ENCODE measurements around the gene RFNG. TPM values are rescaled to one million over a fixed set of nuclear protein-coding genes. Genes with fewer than 3 reads are reported as not detected.

RFNG gene
- total and polyA plus RNA-seq, 2 of the 13 experiments (the other 11 are each of a cell fraction or from before 2014, with no cell fraction given): 61.4 to 64.0 TPM

DNA sequence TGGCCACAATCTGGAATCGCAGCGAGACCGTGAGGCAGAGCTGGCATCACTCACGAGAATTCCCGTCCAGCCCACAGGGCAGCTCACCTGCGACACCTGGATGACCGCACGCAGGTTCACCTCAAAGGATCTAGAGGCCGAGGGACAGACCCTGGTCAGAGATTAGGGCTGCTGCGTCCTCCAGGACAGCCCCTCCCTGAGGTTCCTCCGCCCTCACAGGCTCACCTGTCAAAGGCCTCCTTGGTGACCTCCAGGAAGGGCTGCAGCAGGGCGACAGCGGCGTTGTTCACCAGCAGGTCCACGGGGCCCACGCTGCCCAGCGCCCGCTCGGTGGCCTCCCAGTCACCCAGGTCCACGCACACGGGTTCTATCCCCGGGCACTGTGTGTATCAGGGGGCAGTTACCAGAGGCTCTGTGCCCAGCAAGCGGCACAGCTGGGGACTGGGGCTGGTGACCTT, 14.9 kb downstream of the RFNG start (continued):
- TF ChIP-seq CBX5 (CRISPR knock-in tag; IDR thresholded peaks at IDR 0.05; ENCODE audit: borderline replicate concordance): 0 out of 2 replicates have a peak, but pooled peaks have one; percentile 46
- TF ChIP-seq MED8 (CRISPR knock-in tag; IDR thresholded peaks at IDR 0.05; ENCODE audit: insufficient replicate concordance): no peak
- peak; percentile 43; the same call in 1 of the 2 replicates for TF ChIP-seq TGIF2 (CRISPR knock-in tag; IDR thresholded peaks at IDR 0.05)
- no peak for TF ChIP-seq ZNF724P (CRISPR knock-in tag; IDR thresholded peaks at IDR 0.05; ENCODE audit: borderline replicate concordance)
- TF ChIP-seq, protein P1, sequence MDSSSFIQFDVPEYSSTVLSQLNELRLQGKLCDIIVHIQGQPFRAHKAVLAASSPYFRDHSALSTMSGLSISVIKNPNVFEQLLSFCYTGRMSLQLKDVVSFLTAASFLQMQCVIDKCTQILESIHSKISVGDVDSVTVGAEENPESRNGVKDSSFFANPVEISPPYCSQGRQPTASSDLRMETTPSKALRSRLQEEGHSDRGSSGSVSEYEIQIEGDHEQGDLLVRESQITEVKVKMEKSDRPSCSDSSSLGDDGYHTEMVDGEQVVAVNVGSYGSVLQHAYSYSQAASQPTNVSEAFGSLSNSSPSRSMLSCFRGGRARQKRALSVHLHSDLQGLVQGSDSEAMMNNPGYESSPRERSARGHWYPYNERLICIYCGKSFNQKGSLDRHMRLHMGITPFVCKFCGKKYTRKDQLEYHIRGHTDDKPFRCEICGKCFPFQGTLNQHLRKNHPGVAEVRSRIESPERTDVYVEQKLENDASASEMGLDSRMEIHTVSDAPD (CRISPR knock-in tag; IDR thresholded peaks at IDR 0.05): 0 out of 2 replicates have a peak, but pooled peaks have one; percentile 12
- TF ChIP-seq ZNF354B (CRISPR knock-in tag; IDR thresholded peaks at IDR 0.05): 0 out of 2 replicates have a peak, but pooled peaks have one; percentile 39
- no peak for TF ChIP-seq FOXA1 (IDR thresholded peaks at IDR 0.05)
- no peak for TF ChIP-seq FOXA1 (CRISPR knock-in tag; IDR thresholded peaks at IDR 0.05)
- no peak for TF ChIP-seq ATF7 (IDR thresholded peaks at IDR 0.05)
- peak; percentile 12; the same call in 1 of the 2 replicates for TF ChIP-seq ATF7 (CRISPR knock-in tag; IDR thresholded peaks at IDR 0.05)

DNA sequence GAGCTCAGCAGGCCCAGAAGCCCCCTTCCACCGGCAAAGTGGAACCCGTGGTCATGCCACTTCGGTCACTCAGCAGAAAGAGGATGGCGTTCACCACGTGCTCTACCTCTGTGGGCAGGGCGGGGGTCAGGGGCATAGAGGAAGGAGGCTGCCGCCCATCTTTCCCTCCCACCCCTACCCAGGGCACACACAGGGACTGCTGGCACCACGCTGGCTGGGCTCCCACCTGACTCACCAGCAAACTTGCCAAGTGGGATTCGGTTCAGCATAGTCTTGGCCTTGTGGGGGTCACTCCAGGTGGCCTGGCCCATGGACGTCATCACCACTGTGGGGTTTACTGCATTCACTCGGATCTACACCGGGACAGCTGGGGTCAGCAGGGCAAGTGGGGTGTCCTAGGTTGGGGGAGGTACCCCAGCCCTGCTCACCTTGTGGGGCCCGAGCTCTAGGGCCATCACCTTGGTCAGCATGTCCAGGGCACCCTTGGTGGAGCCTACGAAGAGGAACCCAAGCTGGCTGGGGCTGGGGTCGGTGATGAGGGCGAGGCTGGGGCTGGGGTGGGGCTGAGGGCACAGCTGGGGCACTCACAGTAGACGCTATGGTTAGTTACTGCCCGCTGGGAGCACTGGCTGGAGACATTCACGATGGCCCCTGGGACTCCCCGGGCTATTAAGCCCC, 15.5 kb downstream of the RFNG start:
- WGBS (ENCODE audit: low lambda C conversion rate): 97% methylated on average over 8 of the region's 20 CpGs
- in situ Hi-C loops (cut with HindIII; ENCODE audit: extremely low pct_ligation_motif_present, low pct_unique_long_range_greater_than_20kb) (loop anchor here (5.0 kb wide), 1 partner anchor 121 kb away; no protein-coding TSS in a partner anchor), intact Hi-C loops (cut with micrococcal nuclease; ENCODE audit: unreplicated experiment) (loop anchor here (2.0 to 5.0 kb wide), 2 partner anchors 67 to 116 kb away; no protein-coding TSS in a partner anchor)
- Histone ChIP-seq H3K9ac (ENCODE audit: insufficient read depth, low read depth, low read length) (peak overlapping the region; percentile 91), H3K4me1 (ENCODE audit: insufficient read depth, low read length) (peaks cover 54% of the 10 kb centered on the region), H3K9me3 (ENCODE audit: low read length) (no peaks in the 10 kb centered on the region), H2AFZ (ENCODE audit: low read length) (no peak overlapping the region), H3K27me3 (ENCODE audit: control insufficient read depth in 1 of 2, insufficient read depth in 2 of 2, low read length in 2 of 2) (no peaks in the 10 kb centered on the region), H3K79me2 (ENCODE audit: insufficient read depth, low read length) (peaks cover 13% of the 10 kb centered on the region), H3K27ac (ENCODE audit: extremely low read length, insufficient read depth, low read length) (peak overlapping the region; percentile 91), H4K20me1 (ENCODE audit: insufficient read depth, low read length) (peaks cover 20% of the 10 kb centered on the region), H3K4me2 (ENCODE audit: low read depth, low read length) (peak overlapping the region; percentile 95), H3K36me3 (replicated peaks in 1 of 2; ENCODE audit: control insufficient read depth in 1 of 2, insufficient read depth in 2 of 2, low read length in 2 of 2) (peaks cover 5 to 12% of the 10 kb centered on the region in 2 experiments), H3K4me3 (replicated peaks in 1 of 3; ENCODE audit: insufficient read depth in 1 of 3, low read depth in 2 of 3, low read length in 3 of 3) (peak overlapping the region; percentile 87 to 98 (median 93))
- TSS peak; percentile 72 for BruUV-seq (replicated peaks)
- FAIRE-seq (no peak), DNase-seq (ENCODE audit: low spot score) (no peak), ATAC-seq (no peak)
- ChIA-PET POLR2A (interaction anchor here (0.9 to 6.2 kb wide), 9 partner anchors 13 to 206 kb away, joined by 3 to 112 read pairs (median 20); partner anchors contain the start of genes CENPX, FASN and LRRC45), CTCF (ENCODE audit: low intra/inter-chr PET ratio, low total read pairs) (interaction anchor here (1.8 kb wide), 1 partner anchor 77 kb away, joined by 7 read pairs; no protein-coding TSS in a partner anchor)
- TF ChIP-seq, protein P2, sequence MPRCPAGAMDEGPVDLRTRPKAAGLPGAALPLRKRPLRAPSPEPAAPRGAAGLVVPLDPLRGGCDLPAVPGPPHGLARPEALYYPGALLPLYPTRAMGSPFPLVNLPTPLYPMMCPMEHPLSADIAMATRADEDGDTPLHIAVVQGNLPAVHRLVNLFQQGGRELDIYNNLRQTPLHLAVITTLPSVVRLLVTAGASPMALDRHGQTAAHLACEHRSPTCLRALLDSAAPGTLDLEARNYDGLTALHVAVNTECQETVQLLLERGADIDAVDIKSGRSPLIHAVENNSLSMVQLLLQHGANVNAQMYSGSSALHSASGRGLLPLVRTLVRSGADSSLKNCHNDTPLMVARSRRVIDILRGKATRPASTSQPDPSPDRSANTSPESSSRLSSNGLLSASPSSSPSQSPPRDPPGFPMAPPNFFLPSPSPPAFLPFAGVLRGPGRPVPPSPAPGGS (CRISPR knock-in tag; IDR thresholded peaks at IDR 0.05): 0 out of 2 replicates have a peak, but pooled peaks have one; percentile 3
- no peak for TF ChIP-seq SYNCRIP (IDR thresholded peaks at IDR 0.05; ENCODE audit: insufficient read depth, low read depth, low read length)
- TF ChIP-seq, protein P3, sequence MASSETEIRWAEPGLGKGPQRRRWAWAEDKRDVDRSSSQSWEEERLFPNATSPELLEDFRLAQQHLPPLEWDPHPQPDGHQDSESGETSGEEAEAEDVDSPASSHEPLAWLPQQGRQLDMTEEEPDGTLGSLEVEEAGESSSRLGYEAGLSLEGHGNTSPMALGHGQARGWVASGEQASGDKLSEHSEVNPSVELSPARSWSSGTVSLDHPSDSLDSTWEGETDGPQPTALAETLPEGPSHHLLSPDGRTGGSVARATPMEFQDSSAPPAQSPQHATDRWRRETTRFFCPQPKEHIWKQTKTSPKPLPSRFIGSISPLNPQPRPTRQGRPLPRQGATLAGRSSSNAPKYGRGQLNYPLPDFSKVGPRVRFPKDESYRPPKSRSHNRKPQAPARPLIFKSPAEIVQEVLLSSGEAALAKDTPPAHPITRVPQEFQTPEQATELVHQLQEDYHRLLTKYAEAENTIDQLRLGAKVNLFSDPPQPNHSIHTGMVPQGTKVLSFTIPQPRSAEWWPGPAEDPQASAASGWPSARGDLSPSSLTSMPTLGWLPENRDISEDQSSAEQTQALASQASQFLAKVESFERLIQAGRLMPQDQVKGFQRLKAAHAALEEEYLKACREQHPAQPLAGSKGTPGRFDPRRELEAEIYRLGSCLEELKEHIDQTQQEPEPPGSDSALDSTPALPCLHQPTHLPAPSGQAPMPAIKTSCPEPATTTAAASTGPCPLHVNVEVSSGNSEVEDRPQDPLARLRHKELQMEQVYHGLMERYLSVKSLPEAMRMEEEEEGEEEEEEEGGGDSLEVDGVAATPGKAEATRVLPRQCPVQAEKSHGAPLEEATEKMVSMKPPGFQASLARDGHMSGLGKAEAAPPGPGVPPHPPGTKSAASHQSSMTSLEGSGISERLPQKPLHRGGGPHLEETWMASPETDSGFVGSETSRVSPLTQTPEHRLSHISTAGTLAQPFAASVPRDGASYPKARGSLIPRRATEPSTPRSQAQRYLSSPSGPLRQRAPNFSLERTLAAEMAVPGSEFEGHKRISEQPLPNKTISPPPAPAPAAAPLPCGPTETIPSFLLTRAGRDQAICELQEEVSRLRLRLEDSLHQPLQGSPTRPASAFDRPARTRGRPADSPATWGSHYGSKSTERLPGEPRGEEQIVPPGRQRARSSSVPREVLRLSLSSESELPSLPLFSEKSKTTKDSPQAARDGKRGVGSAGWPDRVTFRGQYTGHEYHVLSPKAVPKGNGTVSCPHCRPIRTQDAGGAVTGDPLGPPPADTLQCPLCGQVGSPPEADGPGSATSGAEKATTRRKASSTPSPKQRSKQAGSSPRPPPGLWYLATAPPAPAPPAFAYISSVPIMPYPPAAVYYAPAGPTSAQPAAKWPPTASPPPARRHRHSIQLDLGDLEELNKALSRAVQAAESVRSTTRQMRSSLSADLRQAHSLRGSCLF (CRISPR knock-in tag; IDR thresholded peaks at IDR 0.05; ENCODE audit: borderline replicate concordance): no peak
- TF ChIP-seq ZNF225 (CRISPR knock-in tag; IDR thresholded peaks at IDR 0.05): 0 out of 2 replicates have a peak, but pooled peaks have one; percentile 32
- TF ChIP-seq ZNF616 (CRISPR knock-in tag; IDR thresholded peaks at IDR 0.05; ENCODE audit: low read depth): no peak
